ENCODE results near the gene PRSS1.

DNA sequence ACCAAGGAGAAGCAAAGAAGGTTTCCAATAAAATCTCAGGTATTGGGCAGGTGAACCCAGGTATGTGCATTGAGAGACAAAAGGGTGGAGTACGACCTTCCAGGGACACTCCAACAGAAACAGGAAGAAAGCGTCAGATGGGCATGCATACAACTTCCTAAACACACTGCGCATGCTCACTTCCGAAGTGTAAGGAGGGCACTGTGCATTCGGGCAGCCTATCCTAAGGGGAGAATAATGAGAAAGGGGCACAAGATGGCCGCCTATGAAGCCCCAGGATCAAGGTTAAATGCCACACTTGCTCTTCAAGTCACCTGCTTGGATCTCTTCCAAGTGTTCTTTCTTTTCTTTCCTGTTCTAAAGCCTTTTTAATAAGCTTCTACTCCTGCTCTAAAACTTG is 39.4 kb upstream of the PRSS1 start:
- TF ChIP-seq POLR2A (IDR thresholded peaks at IDR 0.05; ENCODE audit: low read length) (no peak), GATA1 (IDR thresholded peaks at IDR 0.05; ENCODE audit: low read depth, low read length) (no peak)

Measured in erythroblast (primary cell).